Adrenal gland (tissue), 5 donors: Measurements from ENCODE around the gene MMEL1.

Experiments used
- POLR2A ChIP-seq, 2 donors: fragments of 450-650 bp; IDR thresholded peaks; one replicate each; pipeline ENCODE4 v1.6.1; 2017; ENCODE audit warnings: antibody characterized with exemption in 2 of 2, mild to moderate bottlenecking in 2 of 2, moderate library complexity in 1 of 2
- TF ChIP-seq, protein P1 (sequence below), 6 experiments: fragments of 450-650 bp in 4 of 6; fragments of 200-600 bp in 2 of 6; sonication (generic) in 1 of 6; IDR thresholded peaks; 1 replicate in 5 of 6; 2 replicates in 1 of 6; pipeline versions ENCODE4 v1.5.1 to v1.8.0; 2016 to 2021; ENCODE audit warnings: antibody characterized with exemption in 6 of 6, mild to moderate bottlenecking in 2 of 6, moderate library complexity in 1 of 6
- donor health status: DM: no; HTN: no; CAD: no.

DNA sequence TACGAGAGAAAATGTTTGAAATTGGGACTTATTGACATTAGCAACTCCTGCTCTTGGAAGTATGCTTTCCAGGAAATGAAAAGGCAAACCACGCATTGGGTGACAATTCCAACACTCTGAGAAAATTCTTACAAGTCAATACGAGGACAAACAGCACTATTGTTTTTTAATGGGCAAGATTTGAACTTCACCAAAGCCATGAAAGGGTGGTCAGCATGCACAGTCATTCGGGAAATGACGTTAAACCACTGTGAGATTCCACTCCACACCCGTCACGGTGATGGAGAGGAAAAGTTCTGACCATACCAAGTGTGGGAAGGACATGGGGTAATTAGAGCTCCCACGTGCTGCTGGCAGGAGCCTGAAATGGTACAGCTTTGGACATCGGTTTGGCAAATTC is 58.5 kb downstream of the MMEL1 start:
- TF ChIP-seq, protein P1, sequence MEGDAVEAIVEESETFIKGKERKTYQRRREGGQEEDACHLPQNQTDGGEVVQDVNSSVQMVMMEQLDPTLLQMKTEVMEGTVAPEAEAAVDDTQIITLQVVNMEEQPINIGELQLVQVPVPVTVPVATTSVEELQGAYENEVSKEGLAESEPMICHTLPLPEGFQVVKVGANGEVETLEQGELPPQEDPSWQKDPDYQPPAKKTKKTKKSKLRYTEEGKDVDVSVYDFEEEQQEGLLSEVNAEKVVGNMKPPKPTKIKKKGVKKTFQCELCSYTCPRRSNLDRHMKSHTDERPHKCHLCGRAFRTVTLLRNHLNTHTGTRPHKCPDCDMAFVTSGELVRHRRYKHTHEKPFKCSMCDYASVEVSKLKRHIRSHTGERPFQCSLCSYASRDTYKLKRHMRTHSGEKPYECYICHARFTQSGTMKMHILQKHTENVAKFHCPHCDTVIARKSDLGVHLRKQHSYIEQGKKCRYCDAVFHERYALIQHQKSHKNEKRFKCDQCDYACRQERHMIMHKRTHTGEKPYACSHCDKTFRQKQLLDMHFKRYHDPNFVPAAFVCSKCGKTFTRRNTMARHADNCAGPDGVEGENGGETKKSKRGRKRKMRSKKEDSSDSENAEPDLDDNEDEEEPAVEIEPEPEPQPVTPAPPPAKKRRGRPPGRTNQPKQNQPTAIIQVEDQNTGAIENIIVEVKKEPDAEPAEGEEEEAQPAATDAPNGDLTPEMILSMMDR (IDR thresholded peaks at IDR 0.05) = no peak
- TF ChIP-seq POLR2A (IDR thresholded peaks at IDR 0.05) = no peak
